ENCODE results near the gene HOXA10. TPM values are rescaled to one million over a fixed set of nuclear protein-coding genes. Genes with fewer than 3 reads are reported as not detected.
A peak's percentile ranks its signal among the peaks of the same experiment; 100 is the strongest.

Gene HOXA10
- total and polyA plus RNA-seq, 2 donors (not counting 1 experiment from before 2014, with no cell fraction given), result 0.17 to 1.00 TPM

DNA sequence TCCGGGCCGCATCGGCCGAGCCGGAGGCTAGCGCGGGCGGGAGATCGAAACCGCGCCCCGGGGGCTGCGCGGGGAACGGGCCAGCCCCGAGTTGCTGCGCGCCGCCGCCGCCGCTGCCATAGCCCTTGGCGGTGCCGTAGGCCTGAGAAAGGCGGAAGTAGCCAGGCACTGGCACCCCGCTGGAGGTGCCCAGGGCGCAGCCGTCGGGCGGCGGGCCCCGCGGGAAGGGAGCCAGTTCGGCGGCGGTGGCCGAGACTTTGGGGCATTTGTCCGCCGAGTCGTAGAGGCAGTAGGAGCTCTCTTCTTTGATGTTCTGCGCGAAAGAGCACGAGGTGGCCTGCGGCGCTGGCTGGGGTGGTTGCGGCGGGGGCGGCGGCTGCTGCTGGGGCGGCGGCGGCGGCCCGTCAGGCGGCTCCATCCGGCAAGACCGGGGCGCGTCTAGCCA is 587 bp downstream of the HOXA10 start:
- Histone ChIP-seq H4K20me1 (ENCODE audit: control insufficient read depth, extremely low read depth, insufficient read depth, low read length) (no peaks in the 10 kb centered on the region), H3K4me3 (replicated peaks in 1 of 4; ENCODE audit: control extremely low read depth in 1 of 4, insufficient read depth in 1 of 4, low read depth in 3 of 4, low read length in 4 of 4) (peak overlapping the region in 2 of 4 experiments; percentile 10 to 48), H3K79me2 (ENCODE audit: control insufficient read depth, insufficient read depth, low read length) (no peaks in the 10 kb centered on the region), H3K36me3 (ENCODE audit: control insufficient read depth, insufficient read depth, low read length) (no peaks in the 10 kb centered on the region), H3K27me3 (ENCODE audit: control insufficient read depth, insufficient read depth, low read length) (peaks cover 71% of the 10 kb centered on the region), H3K27ac (ENCODE audit: insufficient read depth, low read length) (no peak overlapping the region), H3K9ac (ENCODE audit: insufficient read depth, low read length) (peak overlapping the region; percentile 30), H2AFZ (ENCODE audit: low read length) (no peak overlapping the region), H3K4me1 (ENCODE audit: control insufficient read depth, extremely low read depth, insufficient read depth, low read length) (no peaks in the 10 kb centered on the region), H3K4me2 (ENCODE audit: extremely low read depth, insufficient read depth, low read length) (peak overlapping the region; percentile 51), H3K9me3 (ENCODE audit: control insufficient read depth, insufficient read depth, low read depth, low read length) (no peaks in the 10 kb centered on the region)
- DNase-seq (ENCODE audit: low read depth in 2 of 2), result no peak
- TF ChIP-seq, protein P1, sequence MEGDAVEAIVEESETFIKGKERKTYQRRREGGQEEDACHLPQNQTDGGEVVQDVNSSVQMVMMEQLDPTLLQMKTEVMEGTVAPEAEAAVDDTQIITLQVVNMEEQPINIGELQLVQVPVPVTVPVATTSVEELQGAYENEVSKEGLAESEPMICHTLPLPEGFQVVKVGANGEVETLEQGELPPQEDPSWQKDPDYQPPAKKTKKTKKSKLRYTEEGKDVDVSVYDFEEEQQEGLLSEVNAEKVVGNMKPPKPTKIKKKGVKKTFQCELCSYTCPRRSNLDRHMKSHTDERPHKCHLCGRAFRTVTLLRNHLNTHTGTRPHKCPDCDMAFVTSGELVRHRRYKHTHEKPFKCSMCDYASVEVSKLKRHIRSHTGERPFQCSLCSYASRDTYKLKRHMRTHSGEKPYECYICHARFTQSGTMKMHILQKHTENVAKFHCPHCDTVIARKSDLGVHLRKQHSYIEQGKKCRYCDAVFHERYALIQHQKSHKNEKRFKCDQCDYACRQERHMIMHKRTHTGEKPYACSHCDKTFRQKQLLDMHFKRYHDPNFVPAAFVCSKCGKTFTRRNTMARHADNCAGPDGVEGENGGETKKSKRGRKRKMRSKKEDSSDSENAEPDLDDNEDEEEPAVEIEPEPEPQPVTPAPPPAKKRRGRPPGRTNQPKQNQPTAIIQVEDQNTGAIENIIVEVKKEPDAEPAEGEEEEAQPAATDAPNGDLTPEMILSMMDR (conservative IDR thresholded peaks at IDR 0.05 in 1 of 2, IDR thresholded peaks at IDR 0.05 in 1 of 2; ENCODE audit: low read depth in 1 of 2, low read length in 2 of 2), result no peak
- TF ChIP-seq EZH2 (IDR thresholded peaks at IDR 0.05; ENCODE audit: low read length, missing control alignments), result no peak

DNA sequence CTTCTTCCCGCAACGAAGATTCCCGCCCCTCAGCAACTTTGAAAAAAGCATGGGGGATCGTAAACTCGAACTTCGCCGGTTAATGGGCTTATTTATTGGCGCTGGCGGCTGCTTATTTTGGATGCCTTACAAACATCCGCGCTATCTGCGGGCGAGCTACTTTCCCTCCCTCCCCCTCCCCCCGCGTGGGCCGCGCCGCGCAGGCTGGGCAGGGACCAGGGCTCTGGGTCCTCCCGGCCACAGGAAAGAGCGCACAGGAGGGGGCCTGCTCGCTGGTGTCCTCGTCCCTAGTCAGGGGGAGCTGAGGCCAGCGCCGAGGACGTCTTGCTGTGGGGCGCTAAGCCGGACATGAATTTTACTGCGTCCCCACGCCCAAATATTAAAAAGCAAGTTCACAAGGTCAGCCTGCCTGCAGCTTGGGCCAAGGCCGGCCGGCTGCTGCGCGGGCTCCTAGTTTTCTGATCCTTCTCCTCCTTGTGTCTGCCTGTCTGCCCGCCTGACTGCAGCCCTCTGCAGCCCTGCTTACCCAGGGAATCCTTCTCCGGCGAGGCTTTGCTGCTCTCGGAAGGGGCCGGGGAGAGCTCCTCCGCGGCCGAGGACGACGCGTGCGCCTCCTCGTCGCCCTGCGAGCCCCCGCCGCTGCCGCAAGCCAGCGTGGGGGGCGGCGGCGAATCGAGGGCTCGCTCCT is 1.2 kb downstream of the HOXA10 start:
- Histone ChIP-seq H4K20me1 (ENCODE audit: control insufficient read depth, extremely low read depth, insufficient read depth, low read length) (no peaks in the 10 kb centered on the region), H3K4me1 (ENCODE audit: control insufficient read depth, extremely low read depth, insufficient read depth, low read length) (no peaks in the 10 kb centered on the region), H3K9ac (ENCODE audit: insufficient read depth, low read length) (no peak overlapping the region), H3K4me3 (replicated peaks in 1 of 4; ENCODE audit: control extremely low read depth in 1 of 4, insufficient read depth in 1 of 4, low read depth in 3 of 4, low read length in 4 of 4) (peak overlapping the region in 3 of 4 experiments; percentile 10 to 48 (median 24)), H3K9me3 (ENCODE audit: control insufficient read depth, insufficient read depth, low read depth, low read length) (no peaks in the 10 kb centered on the region), H3K4me2 (ENCODE audit: extremely low read depth, insufficient read depth, low read length) (peak overlapping the region; percentile 51), H2AFZ (ENCODE audit: low read length) (no peak overlapping the region), H3K27me3 (ENCODE audit: control insufficient read depth, insufficient read depth, low read length) (peaks cover 74% of the 10 kb centered on the region), H3K79me2 (ENCODE audit: control insufficient read depth, insufficient read depth, low read length) (no peaks in the 10 kb centered on the region), H3K27ac (ENCODE audit: insufficient read depth, low read length) (no peak overlapping the region), H3K36me3 (ENCODE audit: control insufficient read depth, insufficient read depth, low read length) (no peaks in the 10 kb centered on the region)
- no peak for DNase-seq (ENCODE audit: low read depth in 2 of 2)
- TF ChIP-seq, protein P1 (conservative IDR thresholded peaks at IDR 0.05 in 1 of 2, IDR thresholded peaks at IDR 0.05 in 1 of 2; ENCODE audit: low read depth in 1 of 2, low read length in 2 of 2), result no peak
- TF ChIP-seq EZH2 (IDR thresholded peaks at IDR 0.05; ENCODE audit: low read length, missing control alignments), result no peak

DNA sequence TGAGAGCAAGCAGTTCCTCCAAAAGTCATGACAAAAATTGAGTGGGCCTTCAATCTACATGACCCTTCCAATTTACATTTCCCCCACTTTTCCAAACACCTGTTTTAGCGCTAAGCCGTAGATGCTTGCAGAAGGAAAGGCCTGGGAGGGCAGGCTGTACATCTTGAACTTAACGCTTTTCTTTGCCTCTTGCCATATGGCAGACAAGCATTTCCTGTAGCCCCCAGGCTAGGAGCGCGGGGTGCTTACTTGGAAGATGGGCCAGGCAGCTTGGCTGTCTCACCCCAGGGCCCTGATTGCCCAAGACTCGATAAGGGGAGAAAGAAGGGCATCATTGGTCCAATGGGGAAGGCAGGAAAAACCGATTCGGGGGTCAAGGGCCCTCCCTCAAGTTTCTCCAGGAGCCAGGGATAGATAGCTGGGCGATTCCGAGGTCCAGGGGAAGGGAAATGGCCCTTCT is 1.8 kb downstream of the HOXA10 start:
- H3K4me2 ChIP-seq (ENCODE audit: extremely low read depth, insufficient read depth, low read length), result no peak overlapping the region
- no peak overlapping the region for H3K4me3 ChIP-seq (replicated peaks in 1 of 4; ENCODE audit: control extremely low read depth in 1 of 4, insufficient read depth in 1 of 4, low read depth in 3 of 4, low read length in 4 of 4)
- H4K20me1 ChIP-seq (ENCODE audit: control insufficient read depth, extremely low read depth, insufficient read depth, low read length), result no peaks in the 10 kb centered on the region
- H3K36me3 ChIP-seq (ENCODE audit: control insufficient read depth, insufficient read depth, low read length), result no peaks in the 10 kb centered on the region
- no peaks in the 10 kb centered on the region for H3K79me2 ChIP-seq (ENCODE audit: control insufficient read depth, insufficient read depth, low read length)
- no peak for DNase-seq (ENCODE audit: low read depth in 2 of 2)
- no peaks in the 10 kb centered on the region for H3K9me3 ChIP-seq (ENCODE audit: control insufficient read depth, insufficient read depth, low read depth, low read length)
- H3K27me3 ChIP-seq (ENCODE audit: control insufficient read depth, insufficient read depth, low read length), result peaks cover 80% of the 10 kb centered on the region
- TF ChIP-seq, protein P1 (conservative IDR thresholded peaks at IDR 0.05 in 1 of 2, IDR thresholded peaks at IDR 0.05 in 1 of 2; ENCODE audit: low read depth in 1 of 2, low read length in 2 of 2), result no peak
- no peak for TF ChIP-seq EZH2 (IDR thresholded peaks at IDR 0.05; ENCODE audit: low read length, missing control alignments)
- H3K9ac ChIP-seq (ENCODE audit: insufficient read depth, low read length), result no peak overlapping the region
- H3K4me1 ChIP-seq (ENCODE audit: control insufficient read depth, extremely low read depth, insufficient read depth, low read length), result no peaks in the 10 kb centered on the region
- H3K27ac ChIP-seq (ENCODE audit: insufficient read depth, low read length), result no peak overlapping the region
- no peak overlapping the region for H2AFZ ChIP-seq (ENCODE audit: low read length)
